OCI-LY3 (cell line): ENCODE results near the gene RAD51B.

Source experiments
- H2AFZ ChIP-seq: fragments of 200-600, 300-600 bp; shearing (Covaris generic); 2 replicates; pipeline ENCODE4 v1.6.0; 2014; ENCODE audit warnings: antibody characterized with exemption, low read depth, low read length
- H3K27ac ChIP-seq: fragments of 200-600, 300-600 bp; sonication (generic); 2 replicates; pipeline ENCODE4 v1.5.1; 2014; ENCODE audit warnings: mild to moderate bottlenecking, low read length, moderate library complexity, mixed read lengths
- H3K27me3 ChIP-seq: fragments of 200-600, 300-600 bp; sonication (generic); 2 replicates; pipeline ENCODE4 v1.6.1; 2014; ENCODE audit warnings: low read depth, low read length, mixed read lengths
- H3K36me3 ChIP-seq: fragments of 200-600, 300-600 bp; sonication (generic); replicated peaks from 2 replicates; pipeline ENCODE3; 2014; ENCODE audit warnings: low read depth, low read length, mixed read lengths
- H3K4me1 ChIP-seq: fragments of 300-600, 200-600 bp; sonication (generic); 2 replicates; pipeline ENCODE4 v1.6.1; 2014; ENCODE audit warnings: low read length, mixed read lengths
- H3K4me2 ChIP-seq: fragments of 200-600, 300-600 bp; sonication (generic); 2 replicates; pipeline ENCODE4 v1.6.1; 2014; ENCODE audit warnings: low read length, mixed read lengths
- H3K4me3 ChIP-seq: fragments of 300-600, 200-600 bp; sonication (generic); 2 replicates; pipeline ENCODE4 v1.5.1; 2014; ENCODE audit warnings: antibody characterized with exemption, mild to moderate bottlenecking, low read length, moderate library complexity
- H3K79me2 ChIP-seq: fragments of 300-600, 200-600 bp; shearing (Covaris generic); 2 replicates; pipeline ENCODE4 v1.6.1; 2014; ENCODE audit warnings: mild to moderate bottlenecking, low read length, mixed read lengths
- H3K9ac ChIP-seq: fragments of 300-600, 200-600 bp; shearing (Covaris generic); 2 replicates; pipeline ENCODE4 v1.6.0; 2014; ENCODE audit warnings: mild to moderate bottlenecking, low read length, moderate library complexity
- H3K9me3 ChIP-seq: fragments of 200-600, 300-600 bp; shearing (Covaris generic); 2 replicates; pipeline ENCODE4 v1.6.1; 2014; ENCODE audit warnings: low read length, mixed read lengths; ENCODE audit not compliant: insufficient read depth
- H4K20me1 ChIP-seq: fragments of 200-600, 300-600 bp; sonication (generic); 2 replicates; pipeline ENCODE4 v1.6.1; 2016; ENCODE audit warnings: low read length, mixed read lengths; ENCODE audit not compliant: insufficient read depth
- CTCF ChIP-seq: fragments of 200-600, 300-600 bp; sonication (generic); IDR thresholded peaks from 2 replicates; pipeline ENCODE4 v1.5.1; 2014; ENCODE audit warnings: antibody characterized with exemption, low read length, low read depth
- EZH2phosphoT487 ChIP-seq: fragments of 200-600 bp; shearing (Covaris generic); IDR thresholded peaks from 2 replicates; pipeline ENCODE4 v1.6.1; 2018; ENCODE audit warnings: antibody characterized with exemption, mixed run types, low read depth

The RAD51B gene

GRCh38 chr14:68703093-68703492, 883.5 kb downstream of the RAD51B start:
- H3K9me3 ChIP-seq, result no peaks in the 10 kb centered on the region
- H3K9ac ChIP-seq, result no peak overlapping the region
- H3K4me1 ChIP-seq, result no peaks in the 10 kb centered on the region
- H3K4me2 ChIP-seq, result no peak overlapping the region
- no peaks in the 10 kb centered on the region for H3K27me3 ChIP-seq
- H4K20me1 ChIP-seq, result no peaks in the 10 kb centered on the region
- no peaks in the 10 kb centered on the region for H3K36me3 ChIP-seq
- TF ChIP-seq EZH2phosphoT487, result no peak
- no peak for TF ChIP-seq CTCF
- no peak overlapping the region for H2AFZ ChIP-seq
- no peaks in the 10 kb centered on the region for H3K79me2 ChIP-seq
- no peak overlapping the region for H3K27ac ChIP-seq
- H3K4me3 ChIP-seq, result no peak overlapping the region

- no peak overlapping the region for H3K9ac ChIP-seq
Measured at GRCh38 chr14:68704736-68705720, 885.4 kb downstream of the RAD51B start.

GRCh38 chr14:68705741-68706283, 886.2 kb downstream of the RAD51B start:
- Histone ChIP-seq H3K4me1 (no peaks in the 10 kb centered on the region), H3K27me3 (no peaks in the 10 kb centered on the region), H3K4me3 (no peak overlapping the region), H3K79me2 (no peaks in the 10 kb centered on the region), H3K4me2 (no peak overlapping the region), H3K9me3 (no peaks in the 10 kb centered on the region), H3K9ac (no peak overlapping the region), H3K36me3 (no peaks in the 10 kb centered on the region), H3K27ac (no peak overlapping the region), H2AFZ (no peak overlapping the region), H4K20me1 (no peaks in the 10 kb centered on the region)
- TF ChIP-seq CTCF, result no peak
- no peak for TF ChIP-seq EZH2phosphoT487

More at GRCh38 chr14:68704736-68705720, 885.4 kb downstream of the RAD51B start:
- no peak overlapping the region for H3K4me2 ChIP-seq
- no peak overlapping the region for H2AFZ ChIP-seq
- no peaks in the 10 kb centered on the region for H4K20me1 ChIP-seq
- no peaks in the 10 kb centered on the region for H3K79me2 ChIP-seq
- H3K27me3 ChIP-seq, result no peaks in the 10 kb centered on the region
- no peaks in the 10 kb centered on the region for H3K4me1 ChIP-seq
- H3K4me3 ChIP-seq, result no peak overlapping the region
- H3K36me3 ChIP-seq, result no peaks in the 10 kb centered on the region
- H3K9me3 ChIP-seq, result no peaks in the 10 kb centered on the region
- TF ChIP-seq CTCF (no peak), EZH2phosphoT487 (no peak)
- H3K27ac ChIP-seq, result no peak overlapping the region

GRCh38 chr14:68707482-68707881, 887.9 kb downstream of the RAD51B start:
- Histone ChIP-seq H3K4me1 (no peaks in the 10 kb centered on the region), H3K27ac (no peak overlapping the region)

More at GRCh38 chr14:68707482-68707881, 887.9 kb downstream of the RAD51B start:
- Histone ChIP-seq H2AFZ (no peak overlapping the region), H3K27me3 (no peaks in the 10 kb centered on the region), H3K9me3 (no peaks in the 10 kb centered on the region), H3K4me2 (no peak overlapping the region), H3K4me3 (no peak overlapping the region), H3K36me3 (no peaks in the 10 kb centered on the region), H3K79me2 (no peaks in the 10 kb centered on the region), H3K9ac (no peak overlapping the region), H4K20me1 (no peaks in the 10 kb centered on the region)
- no peak for TF ChIP-seq EZH2phosphoT487
- TF ChIP-seq CTCF, result no peak
